IMR-90 (cell line): ENCODE results near the gene SLC9A7. TPM values are rescaled to one million over a fixed set of nuclear protein-coding genes. Genes with fewer than 3 reads are reported as not detected.

ENCODE experiments used
- ATAC-seq: fragments of 200-7000 bp; cut with Tn5 transposase; 2 replicates; pipeline ENCODE4 v1.9.1; 2020; ENCODE audit warnings: low read depth, mild to moderate bottlenecking, moderate library complexity
- BruUV-seq: library from RNA; stranded (reverse); fragments of 400-500 nt; replicated peaks from 2 replicates; lab custom pipeline; 2021; lab: Mats Ljungman, UMichigan
- CTCF ChIA-PET: fragments of 300-600 bp; formaldehyde crosslinking; extraction: SDS; loops from one replicate; lab custom pipeline; 2021; ENCODE audit warnings: antibody characterized with exemption; lab: Yijun Ruan, JAX
- POLR2A ChIA-PET: fragments of 300-600 bp; sonication (Branson Sonifier 250); formaldehyde crosslinking; loops from one replicate; lab custom pipeline; 2022; ENCODE audit warnings: antibody characterized with exemption; ENCODE audit not compliant: unreplicated experiment; lab: Charles Lee
- DNase-seq: peaks from one replicate; pipeline ENCODE4 v3.0.0; 2013
- H2AFZ ChIP-seq: replicated peaks from 2 replicates; pipeline ENCODE3; 2013; ENCODE audit warnings: low read length, mild to moderate bottlenecking; ENCODE audit not compliant: poor library complexity
- H2AK5ac ChIP-seq: 2 replicates; pipeline ENCODE4 v1.6.1; 2013; ENCODE audit warnings: low read depth, low read length, inconsistent platforms
- H2AK9ac ChIP-seq: replicated peaks from 2 replicates; pipeline ENCODE3; 2013; ENCODE audit warnings: mild to moderate bottlenecking, low read depth, low read length, moderate library complexity; ENCODE audit not compliant: poor library complexity
- H2BK120ac ChIP-seq: 2 replicates; pipeline ENCODE4 v1.6.1; 2013; ENCODE audit warnings: low read depth, low read length, inconsistent platforms
- H2BK15ac ChIP-seq: 3 replicates; pipeline ENCODE4 v1.6.1; 2013; ENCODE audit warnings: low read depth, low read length, inconsistent platforms
- H2BK20ac ChIP-seq: 2 replicates; pipeline ENCODE4 v1.6.1; 2013; ENCODE audit warnings: low read depth, mild to moderate bottlenecking, inconsistent platforms, low read length, moderate library complexity
- H2BK5ac ChIP-seq: 2 replicates; pipeline ENCODE4 v1.6.1; 2013; ENCODE audit warnings: mild to moderate bottlenecking, low read depth, low read length, inconsistent platforms; ENCODE audit not compliant: poor library complexity, severe bottlenecking
- H3K14ac ChIP-seq: replicated peaks from 2 replicates; pipeline ENCODE4 v1.6.1; 2013; ENCODE audit warnings: low read depth, low read length, inconsistent platforms
- H3K18ac ChIP-seq: 2 replicates; pipeline ENCODE4 v1.6.1; 2013; ENCODE audit warnings: low read depth, low read length, control low read depth
- H3K23ac ChIP-seq: 2 replicates; pipeline ENCODE4 v1.6.1; 2013; ENCODE audit warnings: low read depth, low read length, inconsistent platforms
- H3K27ac ChIP-seq: 2 replicates; pipeline ENCODE4 v1.5.1; 2013; ENCODE audit warnings: mild to moderate bottlenecking, control low read depth, low read length; ENCODE audit not compliant: insufficient read depth
- H3K27me3 ChIP-seq: 2 replicates; pipeline ENCODE4 v1.6.1; 2013; ENCODE audit warnings: low read length; ENCODE audit not compliant: control insufficient read depth, insufficient read depth
- H3K36me3 ChIP-seq: 2 replicates; pipeline ENCODE4 v1.6.1; 2013; ENCODE audit warnings: low read length, mixed read lengths; ENCODE audit not compliant: control insufficient read depth, insufficient read depth
- H3K4ac ChIP-seq: 2 replicates; pipeline ENCODE4 v1.6.1; 2013; ENCODE audit warnings: low read depth, low read length, inconsistent platforms
- H3K4me1 ChIP-seq: 2 replicates; pipeline ENCODE4 v1.6.1; 2013; ENCODE audit warnings: low read length, mixed read lengths; ENCODE audit not compliant: control insufficient read depth, insufficient read depth
- H3K4me2 ChIP-seq: 2 replicates; pipeline ENCODE4 v1.6.1; 2013; ENCODE audit warnings: low read depth, mild to moderate bottlenecking, control low read depth, low read length, moderate library complexity
- H3K4me3 ChIP-seq: 2 replicates; pipeline ENCODE4 v1.5.1; 2013; ENCODE audit warnings: low read depth, mild to moderate bottlenecking, control low read depth, low read length, moderate library complexity; ENCODE audit not compliant: insufficient read depth
- H3K56ac ChIP-seq: 2 replicates; pipeline ENCODE4 v1.6.1; 2013; ENCODE audit warnings: low read length, inconsistent platforms; ENCODE audit not compliant: insufficient read depth; ENCODE audit errors: extremely low read depth
- H3K79me1 ChIP-seq, 2 experiments: 2 replicates each; pipeline ENCODE4 v1.6.1; 2013; ENCODE audit warnings: low read length in 2 of 2, inconsistent platforms in 1 of 2, low read depth in 1 of 2
- H3K9ac ChIP-seq: 2 replicates; pipeline ENCODE4 v1.6.1; 2013; ENCODE audit warnings: low read depth, low read length, control low read depth
- H3K9me1 ChIP-seq: 2 replicates; pipeline ENCODE4 v1.6.1; 2013; ENCODE audit warnings: low read length, inconsistent platforms; ENCODE audit not compliant: insufficient read depth
- H3K9me3 ChIP-seq: 2 replicates; pipeline ENCODE4 v1.6.1; 2013; ENCODE audit warnings: low read length; ENCODE audit not compliant: control insufficient read depth, insufficient read depth
- H4K20me1 ChIP-seq: 2 replicates; pipeline ENCODE4 v1.6.1; 2013; ENCODE audit warnings: low read length, inconsistent platforms; ENCODE audit not compliant: insufficient read depth
- H4K5ac ChIP-seq: 2 replicates; pipeline ENCODE4 v1.6.1; 2013; ENCODE audit warnings: mild to moderate bottlenecking, low read depth, low read length, control low read depth
- H4K8ac ChIP-seq, 2 experiments: 2 replicates each; pipeline ENCODE4 v1.6.1; 2013; ENCODE audit warnings: low read depth in 2 of 2, low read length in 2 of 2, control low read depth in 1 of 2, inconsistent platforms in 1 of 2
- H4K91ac ChIP-seq: 2 replicates; pipeline ENCODE4 v1.6.1; 2013; ENCODE audit warnings: low read depth, low read length, inconsistent platforms; ENCODE audit not compliant: insufficient read depth
- BHLHE40 ChIP-seq: fragments of 150-350 bp; IDR thresholded peaks from 2 replicates; pipeline ENCODE4 v1.6.1; 2016; ENCODE audit warnings: mild to moderate bottlenecking, low read depth, low read length
- CEBPB ChIP-seq: IDR thresholded peaks from 2 replicates; pipeline ENCODE4 v1.6.1; 2012; ENCODE audit warnings: low read depth, low read length, improper control_type of control experiment
- CHD1 ChIP-seq: IDR thresholded peaks from 2 replicates; pipeline ENCODE4 v1.6.1; 2012; ENCODE audit warnings: low read depth, low read length, improper control_type of control experiment
- CTCF ChIP-seq: conservative IDR thresholded peaks from 2 replicates; pipeline ENCODE4 v1.5.1; 2012; ENCODE audit warnings: mild to moderate bottlenecking, low read depth, low read length, improper control_type of control experiment
- ELK1 ChIP-seq: fragments of 150-350 bp; IDR thresholded peaks from 2 replicates; pipeline ENCODE4 v1.6.1; 2016; ENCODE audit warnings: low read depth, mild to moderate bottlenecking, low read length, moderate library complexity, borderline replicate concordance
- FOS ChIP-seq: fragments of 150-350 bp; IDR thresholded peaks from 2 replicates; pipeline ENCODE4 v1.6.1; 2016; ENCODE audit warnings: low read depth, low read length
- MAFK ChIP-seq: IDR thresholded peaks from 2 replicates; pipeline ENCODE4 v1.6.1; 2012; ENCODE audit warnings: low read depth, low read length, improper control_type of control experiment
- MAZ ChIP-seq: IDR thresholded peaks from 2 replicates; pipeline ENCODE4 v1.6.1; 2012; ENCODE audit warnings: low read depth, mild to moderate bottlenecking, low read length, improper control_type of control experiment, moderate library complexity, borderline replicate concordance
- MXI1 ChIP-seq: IDR thresholded peaks from 2 replicates; pipeline ENCODE4 v1.6.1; 2012; ENCODE audit warnings: low read depth, mild to moderate bottlenecking, low read length, moderate library complexity, borderline replicate concordance
- NFE2L2 ChIP-seq: fragments of 150-350 bp; IDR thresholded peaks from 2 replicates; pipeline ENCODE4 v1.6.1; 2016; ENCODE audit warnings: low read depth, mild to moderate bottlenecking, low read length
- POLR2A ChIP-seq: IDR thresholded peaks from 2 replicates; pipeline ENCODE4 v1.6.1; 2012; ENCODE audit warnings: mild to moderate bottlenecking, low read depth, low read length
- RAD21 ChIP-seq: IDR thresholded peaks from 2 replicates; pipeline ENCODE4 v1.6.1; 2012; ENCODE audit warnings: low read length, improper control_type of control experiment
- RCOR1 ChIP-seq: IDR thresholded peaks from 2 replicates; pipeline ENCODE4 v1.6.1; 2012; ENCODE audit warnings: mild to moderate bottlenecking, low read length, improper control_type of control experiment; ENCODE audit not compliant: insufficient replicate concordance
- RFX5 ChIP-seq: IDR thresholded peaks from 2 replicates; pipeline ENCODE4 v1.8.0; 2012; ENCODE audit warnings: low read depth, mild to moderate bottlenecking, low read length, moderate library complexity
- SMC3 ChIP-seq: fragments of 150-350 bp; IDR thresholded peaks from 2 replicates; pipeline ENCODE4 v1.6.1; 2016; ENCODE audit warnings: low read depth, mild to moderate bottlenecking, antibody characterized with exemption, low read length, moderate library complexity
- USF2 ChIP-seq: fragments of 150-350 bp; IDR thresholded peaks from 2 replicates; pipeline ENCODE4 v1.6.1; 2017; ENCODE audit warnings: mild to moderate bottlenecking, antibody characterized with exemption, low read length, low read depth
- WGBS, 2 experiments: methylation state at CpG; one replicate each; pipeline versions ENCODE4 v1.1.5 to v1.1.7; 2013; ENCODE audit warnings: missing lambda C conversion rate in 2 of 2; ENCODE audit not compliant: insufficient read length in 1 of 2; ENCODE audit errors: extremely low coverage in 2 of 2; 5-methylcytosine and 5-hydroxymethylcytosine counted together
- dilution Hi-C: fragments of 300-500 bp; cut with HindIII; formaldehyde crosslinking; loops from one replicate; pipeline ENCODE4 v1.14.3; 2018; ENCODE audit warnings: low sequenced_read_pairs; ENCODE audit not compliant: unreplicated experiment
- in situ Hi-C: fragments of 300-500 bp; cut with MboI; formaldehyde crosslinking; loops from 3 replicates; pipeline ENCODE4 v1.14.3; 2019; ENCODE audit warnings: low sequenced_read_pairs, inconsistent platforms, mixed read lengths
- intact Hi-C: fragments of 100-400 bp; cut with micrococcal nuclease; formaldehyde crosslinking; loops from 2 replicates; pipeline ENCODE4 v1.10.0; 2022
- polyA plus RNA-seq, 3 experiments: library from polyadenylated mRNA; depleted of rRNA; stranded (reverse); fragments of >200 nt; gene quantifications; 2 replicates each; pipeline ENCODE4 v1.2.3, GENCODE V29; 2012; ENCODE audit warnings: low replicate concordance in 1 of 3
- total RNA-seq: library from RNA; depleted of rRNA; stranded (reverse); fragments of >200 nt; gene quantifications from 2 replicates; pipeline ENCODE4 v1.2.3, GENCODE V29; 2012

SLC9A7 gene
- total and polyA plus RNA-seq, 2 of the 4 experiments (the other 2 are of a cell fraction) = 14.4 to 76.4 TPM

GRCh38 chrX:46575586-46575985 is 183.3 kb downstream of the SLC9A7 start:
- intact Hi-C loops (loop anchor here (5.0 kb wide), 1 partner anchor 222 kb away; no protein-coding TSS in a partner anchor), dilution Hi-C loops (no loop called here), in situ Hi-C loops (no loop called here)
- Histone ChIP-seq H3K36me3 (no peaks in the 10 kb centered on the region), H4K8ac (no peak overlapping the region), H4K5ac (no peak overlapping the region), H2AK9ac (no peak overlapping the region), H4K91ac (no peak overlapping the region), H3K18ac (no peak overlapping the region), H3K79me1 (peaks cover 7 to 36% of the 10 kb centered on the region in 2 experiments; a peak in 2 of 4 replicates), H4K20me1 (no peaks in the 10 kb centered on the region), H2AK5ac (0 out of 2 replicates have a peak overlapping the region, but pooled peaks have one; percentile 2), H3K27ac (no peak overlapping the region), H3K9me1 (0 out of 2 replicates have a peak, but pooled peaks cover 3% of the 10 kb centered on the region), H3K9ac (no peak overlapping the region), H3K4ac (no peak overlapping the region), H2BK120ac (no peak overlapping the region; the same call in 1 of the 2 replicates), H3K14ac (no peak overlapping the region), H3K4me2 (peak overlapping the region; percentile 83), H2BK15ac (no peak overlapping the region), H3K27me3 (no peaks in the 10 kb centered on the region), H3K23ac (peak overlapping the region; percentile 62; the same call in 1 of the 2 replicates), H2BK5ac (no peak overlapping the region), H2AFZ (no peak overlapping the region), H3K4me1 (peaks cover 2% of the 10 kb centered on the region; the same call in 1 of the 2 replicates), H2BK20ac (no peak overlapping the region; the same call in 1 of the 2 replicates), H3K9me3 (no peaks in the 10 kb centered on the region), H3K4me3 (peak overlapping the region; percentile 55), H3K56ac (no peak overlapping the region)
- ATAC-seq (no peak), DNase-seq (no peak)
- ChIA-PET CTCF (no interaction called here), POLR2A (no interaction called here)
- BruUV-seq = no TSS peak
- 33% methylated on average over 1 of the region's 6 CpGs; no CpG with 5 or more reads in 1 of the 2 experiments for WGBS, 2 experiments
- TF ChIP-seq MAFK (no peak), FOS (no peak), SMC3 (no peak), RAD21 (no peak), MXI1 (no peak), RFX5 (no peak), MAZ (no peak), RCOR1 (no peak), NFE2L2 (no peak), BHLHE40 (no peak), CEBPB (no peak), USF2 (no peak), ELK1 (no peak), CTCF (no peak), POLR2A (no peak), CHD1 (no peak)
